Measurements from ENCODE around the gene CSMD2. TPM values are rescaled to one million over a fixed set of nuclear protein-coding genes. Genes with fewer than 3 reads are reported as not detected.

The CSMD2 gene
- total RNA-seq, 1 donor from 2014 or later = 2.6 TPM

GRCh38 chr1:33517596-33518250 is 647.3 kb downstream of the CSMD2 start:
- no peak overlapping the region for H3K4me2 ChIP-seq
- no peaks in the 10 kb centered on the region for H3K9me3 ChIP-seq (ENCODE audit: low read depth)
- H3K36me3 ChIP-seq = no peaks in the 10 kb centered on the region
- no peaks in the 10 kb centered on the region for H3K79me2 ChIP-seq (ENCODE audit: low read depth)
- no peaks in the 10 kb centered on the region for H3K36me3 Mint-ChIP-seq
- H2AFZ ChIP-seq (replicated peaks) = no peak overlapping the region
- no peaks in the 10 kb centered on the region for H3K9me3 Mint-ChIP-seq
- no peaks in the 10 kb centered on the region for H3F3A ChIP-seq (ENCODE audit: low read depth)
- H3K4me3 ChIP-seq = no peak overlapping the region
- H3K27ac Mint-ChIP-seq = peak overlapping the region; percentile 53
- no peaks in the 10 kb centered on the region for H4K20me1 ChIP-seq (ENCODE audit: low read depth)
- no peak overlapping the region for H3K27ac ChIP-seq
- no peaks in the 10 kb centered on the region for H3K4me1 ChIP-seq
- H3K4me1 Mint-ChIP-seq = peaks cover 6% of the 10 kb centered on the region
- H3K27me3 Mint-ChIP-seq (ENCODE audit: insufficient read depth, low read depth) = peaks cover 12% of the 10 kb centered on the region
- no peak for TF ChIP-seq EZH2phosphoT487 (IDR thresholded peaks at IDR 0.05)
- TF ChIP-seq EZH2 (IDR thresholded peaks at IDR 0.05) = no peak
- TF ChIP-seq, protein P1, sequence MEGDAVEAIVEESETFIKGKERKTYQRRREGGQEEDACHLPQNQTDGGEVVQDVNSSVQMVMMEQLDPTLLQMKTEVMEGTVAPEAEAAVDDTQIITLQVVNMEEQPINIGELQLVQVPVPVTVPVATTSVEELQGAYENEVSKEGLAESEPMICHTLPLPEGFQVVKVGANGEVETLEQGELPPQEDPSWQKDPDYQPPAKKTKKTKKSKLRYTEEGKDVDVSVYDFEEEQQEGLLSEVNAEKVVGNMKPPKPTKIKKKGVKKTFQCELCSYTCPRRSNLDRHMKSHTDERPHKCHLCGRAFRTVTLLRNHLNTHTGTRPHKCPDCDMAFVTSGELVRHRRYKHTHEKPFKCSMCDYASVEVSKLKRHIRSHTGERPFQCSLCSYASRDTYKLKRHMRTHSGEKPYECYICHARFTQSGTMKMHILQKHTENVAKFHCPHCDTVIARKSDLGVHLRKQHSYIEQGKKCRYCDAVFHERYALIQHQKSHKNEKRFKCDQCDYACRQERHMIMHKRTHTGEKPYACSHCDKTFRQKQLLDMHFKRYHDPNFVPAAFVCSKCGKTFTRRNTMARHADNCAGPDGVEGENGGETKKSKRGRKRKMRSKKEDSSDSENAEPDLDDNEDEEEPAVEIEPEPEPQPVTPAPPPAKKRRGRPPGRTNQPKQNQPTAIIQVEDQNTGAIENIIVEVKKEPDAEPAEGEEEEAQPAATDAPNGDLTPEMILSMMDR (IDR thresholded peaks at IDR 0.05) = no peak
- no peaks in the 10 kb centered on the region for H3K27me3 ChIP-seq
- H3K4me3 Mint-ChIP-seq = no peak overlapping the region
- DNase-seq (ENCODE audit: low spot score) = no peak
- no peak overlapping the region for H3K9ac ChIP-seq

DNA sequence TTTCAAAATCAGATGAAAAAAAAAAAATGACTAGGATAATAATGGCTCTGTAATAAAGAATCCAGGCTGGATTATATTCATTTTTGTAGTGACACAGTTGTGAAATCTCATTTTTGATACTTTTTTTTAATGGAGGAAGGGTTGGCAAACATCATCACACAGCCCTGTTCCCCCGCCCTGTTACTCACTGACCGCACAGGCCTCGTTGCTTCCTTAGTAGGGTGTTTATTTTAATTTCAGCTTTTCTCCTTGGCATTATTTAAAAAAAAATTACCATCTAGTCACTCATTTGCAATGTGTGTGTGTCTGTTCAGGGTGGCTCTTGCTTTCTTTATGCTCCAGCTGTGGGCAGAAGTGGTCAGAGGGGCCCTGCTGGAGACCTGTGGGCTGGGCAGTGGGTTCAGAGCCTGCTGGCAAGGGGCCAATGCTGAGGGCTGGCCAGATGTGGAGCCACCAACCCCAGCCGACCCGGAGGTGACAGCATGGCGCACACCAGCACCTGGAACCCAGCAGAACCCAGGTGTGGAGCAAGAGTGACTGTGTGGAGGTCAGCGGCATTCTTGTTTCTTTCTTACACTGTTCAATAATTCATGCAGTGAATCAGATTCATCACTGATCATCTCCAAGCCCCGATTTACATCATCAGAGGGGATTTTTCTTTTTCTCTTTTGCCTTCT is 648.0 kb downstream of the CSMD2 start:
- Histone ChIP-seq H3K4me1 (no peaks in the 10 kb centered on the region), H2AFZ (replicated peaks) (no peak overlapping the region), H3K9ac (no peak overlapping the region), H3K27ac (no peak overlapping the region), H3K36me3 (no peaks in the 10 kb centered on the region), H3K9me3 (ENCODE audit: low read depth) (no peaks in the 10 kb centered on the region), H3K79me2 (ENCODE audit: low read depth) (no peaks in the 10 kb centered on the region), H3K4me3 (no peak overlapping the region), H3F3A (ENCODE audit: low read depth) (no peaks in the 10 kb centered on the region), H3K27me3 (no peaks in the 10 kb centered on the region), H3K4me2 (no peak overlapping the region), H4K20me1 (ENCODE audit: low read depth) (no peaks in the 10 kb centered on the region)
- no peak overlapping the region for H3K27ac Mint-ChIP-seq
- TF ChIP-seq EZH2 (IDR thresholded peaks at IDR 0.05) (no peak), EZH2phosphoT487 (IDR thresholded peaks at IDR 0.05) (no peak)
- TF ChIP-seq, protein P1 (IDR thresholded peaks at IDR 0.05) = no peak
- DNase-seq (ENCODE audit: low spot score) = no peak
- H3K36me3 Mint-ChIP-seq = no peaks in the 10 kb centered on the region
- no peaks in the 10 kb centered on the region for H3K9me3 Mint-ChIP-seq
- no peak overlapping the region for H3K4me3 Mint-ChIP-seq
- H3K27me3 Mint-ChIP-seq (ENCODE audit: insufficient read depth, low read depth) = peaks cover 12% of the 10 kb centered on the region
- peaks cover 6% of the 10 kb centered on the region for H3K4me1 Mint-ChIP-seq

DNA sequence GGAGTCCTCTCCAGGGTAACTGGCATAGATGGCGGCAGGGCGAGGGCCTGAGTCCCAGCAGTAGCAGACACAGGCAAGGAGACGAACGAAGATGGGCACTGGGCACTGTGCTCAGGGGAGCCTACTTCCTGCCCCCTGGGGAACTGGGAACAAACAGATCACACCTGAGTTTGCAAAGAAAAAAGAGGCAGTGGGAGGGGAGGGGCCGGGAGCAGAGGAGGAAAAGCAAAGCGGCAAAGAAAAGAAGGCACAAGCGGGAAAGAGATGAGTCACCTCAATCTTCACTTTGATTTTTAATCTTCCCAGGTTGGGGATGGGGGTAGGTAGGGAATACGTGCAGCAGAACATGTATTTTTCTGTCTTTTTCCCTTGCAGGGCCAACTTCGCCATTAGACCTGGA is 648.6 kb downstream of the CSMD2 start:
- no peaks in the 10 kb centered on the region for H3K36me3 Mint-ChIP-seq
- Histone ChIP-seq H4K20me1 (ENCODE audit: low read depth) (no peaks in the 10 kb centered on the region), H3K4me2 (no peak overlapping the region), H3K9me3 (ENCODE audit: low read depth) (no peaks in the 10 kb centered on the region), H3F3A (ENCODE audit: low read depth) (no peaks in the 10 kb centered on the region), H3K9ac (no peak overlapping the region), H3K4me3 (no peak overlapping the region), H3K36me3 (no peaks in the 10 kb centered on the region), H3K27ac (no peak overlapping the region), H3K4me1 (no peaks in the 10 kb centered on the region), H2AFZ (replicated peaks) (no peak overlapping the region), H3K27me3 (no peaks in the 10 kb centered on the region), H3K79me2 (ENCODE audit: low read depth) (no peaks in the 10 kb centered on the region)
- peak overlapping the region; percentile 40 for H3K27ac Mint-ChIP-seq
- DNase-seq (ENCODE audit: low spot score) = no peak
- H3K4me3 Mint-ChIP-seq = no peak overlapping the region
- H3K4me1 Mint-ChIP-seq = peaks cover 6% of the 10 kb centered on the region
- no peaks in the 10 kb centered on the region for H3K9me3 Mint-ChIP-seq
- TF ChIP-seq EZH2phosphoT487 (IDR thresholded peaks at IDR 0.05) = no peak
- TF ChIP-seq, protein P1 (IDR thresholded peaks at IDR 0.05) = no peak
- TF ChIP-seq EZH2 (IDR thresholded peaks at IDR 0.05) = no peak
- peaks cover 10% of the 10 kb centered on the region for H3K27me3 Mint-ChIP-seq (ENCODE audit: insufficient read depth, low read depth)

Data from neural progenitor cell (in vitro differentiated cells).